Small intestine (tissue), 16 donors: ENCODE measurements around the gene RAD51C. TPM values are rescaled to one million over a fixed set of nuclear protein-coding genes. Genes with fewer than 3 reads are reported as not detected.
A peak's percentile ranks its signal among the peaks of the same experiment; 100 is the strongest.
"Not testable (repeated sequence)": the region's sequence is repeated elsewhere in the genome, so short reads cannot be mapped to it uniquely, and the experiment has no call there.

Experiments
- DNase-seq, 2 donors: peaks; one replicate each; pipeline versions ENCODE4 v3.0.0 to v3.0.0-alpha.2; 2013
- FAIRE-seq: peaks from 2 replicates; lab custom pipeline; 2012; peaks lifted over from hg19 to GRCh38; lab: Jason Lieb, UNC
- H3K27ac ChIP-seq, 3 donors: one replicate each; pipeline ENCODE4 v1.5.1; 2013; ENCODE audit warnings: low read length in 2 of 3, mild to moderate bottlenecking in 2 of 3, control low read depth in 1 of 3, inconsistent platforms in 1 of 3, low read depth in 1 of 3, moderate library complexity in 1 of 3
- H3K27me3 ChIP-seq, 3 donors: one replicate each; pipeline ENCODE4 v1.6.1; 2013; ENCODE audit warnings: low read length in 3 of 3, inconsistent platforms in 1 of 3; ENCODE audit not compliant: control insufficient read depth in 3 of 3, insufficient read depth in 3 of 3
- H3K36me3 ChIP-seq, 3 donors: one replicate each; pipeline ENCODE4 v1.6.1; 2013; ENCODE audit warnings: low read length in 3 of 3, inconsistent platforms in 1 of 3, low read depth in 1 of 3, mild to moderate bottlenecking in 1 of 3, moderate library complexity in 1 of 3; ENCODE audit not compliant: control insufficient read depth in 3 of 3, insufficient read depth in 2 of 3
- H3K4me1 ChIP-seq, 3 donors: one replicate each; pipeline ENCODE4 v1.6.1; 2013; ENCODE audit warnings: low read length in 2 of 3, inconsistent platforms in 1 of 3, low read depth in 1 of 3, mild to moderate bottlenecking in 1 of 3, moderate library complexity in 1 of 3; ENCODE audit not compliant: control insufficient read depth in 3 of 3, insufficient read depth in 2 of 3
- H3K4me3 ChIP-seq, 3 donors: one replicate each; pipeline ENCODE4 v1.5.1; 2013; ENCODE audit warnings: low read length in 3 of 3, control low read depth in 1 of 3, inconsistent platforms in 1 of 3, low read depth in 1 of 3, mild to moderate bottlenecking in 1 of 3, moderate library complexity in 1 of 3
- H3K9me3 ChIP-seq, 2 donors: one replicate each; pipeline ENCODE4 v1.6.1; 2013; ENCODE audit warnings: low read depth in 1 of 2, low read length in 1 of 2; ENCODE audit not compliant: control insufficient read depth in 2 of 2, insufficient read depth in 1 of 2
- WGBS, 3 donors: extraction: QIAGEN DNeasy Blood & Tissue Kit; methylation state at CpG; one replicate each; pipeline ENCODE4 v1.1.7; 2013; 5-methylcytosine and 5-hydroxymethylcytosine counted together
- long read RNA-seq, 10 donors: transcript quantifications; one replicate each; lab custom pipeline, GENCODE V29; 2026
- polyA plus RNA-seq, 4 donors: library from polyadenylated mRNA; stranded (reverse) in 3 of 4; unstranded in 1 of 4; fragments of 200-250 nt in 3 of 4; fragments of 120-200 nt in 1 of 4; gene quantifications; one replicate each; pipeline versions ENCODE4 v1.2.1 to v1.2.3, GENCODE V29; 2013
- donor health status: healthy with polysubstance abuse.
- donor health status: control.
- donor health status: control.
- donor health status: Bipolar disorder and iron deficiency.
- donor health status: healthy.

The RAD51C gene
- polyA plus RNA-seq = 10 to 100 TPM in 2 of 4 donors, 1 to 10 TPM in 2; 6.9 to 19.1 (median 13.5) TPM
- long read RNA-seq, donor 1 = 0 reads
- long read RNA-seq, donor 2, partial matches to known transcripts = 5 of 7 reads
- long read RNA-seq, donor 2, other reads (novel, unspliced or antisense) = 0 of 7 reads
- long read RNA-seq, donor 3, partial matches to known transcripts = 0 of 4 reads
- long read RNA-seq, donor 3, other reads (novel, unspliced or antisense) = 0 of 4 reads
- long read RNA-seq, donor 4 = 0 reads
- long read RNA-seq, donor 5, partial matches to known transcripts = 0 of 1 reads
- long read RNA-seq, donor 5, other reads (novel, unspliced or antisense) = 0 of 1 reads
- long read RNA-seq, donor 6, partial matches to known transcripts = 0 of 6 reads
- long read RNA-seq, donor 6, other reads (novel, unspliced or antisense) = 0 of 6 reads
- long read RNA-seq, donor 7, transcript RAD51C-203 (2 exons, 567 nt) = major isoform, 11 of 29 reads
- long read RNA-seq, donor 7, transcript RAD51C-201 (9 exons, 2,591 nt) = minor isoform, 7 of 29 reads
- long read RNA-seq, donor 7, partial matches to known transcripts = 6 of 29 reads
- long read RNA-seq, donor 7, other reads (novel, unspliced or antisense) = 0 of 29 reads
- long read RNA-seq, donor 8, partial matches to known transcripts = 0 of 1 reads
- long read RNA-seq, donor 8, other reads (novel, unspliced or antisense) = 0 of 1 reads
- long read RNA-seq, donor 9, partial matches to known transcripts = 0 of 1 reads
- long read RNA-seq, donor 9, other reads (novel, unspliced or antisense) = 0 of 1 reads
- long read RNA-seq, donor 10, partial matches to known transcripts = 0 of 9 reads
- long read RNA-seq, donor 10, other reads (novel, unspliced or antisense) = 0 of 9 reads

GRCh38 chr17:58692239-58693055 lies at the start of gene RAD51C:
Gene RAD51C (plus strand): TSS chr17:58692602. CDS start chr17:58692644, 42 bp downstream.
- peak within 1 kb of the TSS in 2 of 3 donors; percentile 87 to 88 for H3K27ac ChIP-seq
- H3K4me1 ChIP-seq = peaks cover 0 to 7% (median 3%) of the 10 kb centered on the region in 3 donors
- peaks cover 0 to 2% (median 0%) of the 10 kb centered on the region in 3 donors for H3K27me3 ChIP-seq
- peaks cover 0 to 3% (median 0%) of the 10 kb centered on the region in 3 donors for H3K36me3 ChIP-seq
- peak; percentile 88 to 93 for DNase-seq
- H3K4me3 ChIP-seq = peak within 1 kb of the TSS; percentile 65 to 81 (median 81)
- FAIRE-seq = no peak
- H3K9me3 ChIP-seq = peaks cover 0 to 6% of the 10 kb centered on the region in 2 donors
- WGBS, 3 donors = 12 to 15% (median 14%) methylated on average over 49 to 50 of the region's 50 CpGs

- Histone ChIP-seq H3K4me3 (no peak overlapping the region), H3K27me3 (no peaks in the 10 kb centered on the region), H3K9me3 (no peaks in the 10 kb centered on the region), H3K27ac (no peak overlapping the region), H3K4me1 (no peaks in the 10 kb centered on the region), H3K36me3 (no peaks in the 10 kb centered on the region)
- 56 to 63% (median 62%) methylated on average over 2 of the region's 2 CpGs for WGBS, 3 donors
- no peak for DNase-seq
- FAIRE-seq = no peak
Observed at GRCh38 chr17:58643147-58643546, 49.3 kb upstream of the RAD51C start.

GRCh38 chr17:58648236-58648635 lies 44.2 kb upstream of the RAD51C start:
- Histone ChIP-seq H3K4me3 (no peak overlapping the region), H3K27me3 (no peaks in the 10 kb centered on the region), H3K9me3 (no peaks in the 10 kb centered on the region), H3K36me3 (no peaks in the 10 kb centered on the region), H3K27ac (no peak overlapping the region), H3K4me1 (no peaks in the 10 kb centered on the region)
- DNase-seq (no peak), FAIRE-seq (no peak)

GRCh38 chr17:58657962-58658803 lies 34.2 kb upstream of the RAD51C start:
- H3K9me3 ChIP-seq = peaks cover 0 to 10% of the 10 kb centered on the region in 2 donors
- peak in 1 of 2 donors; percentile 39 for DNase-seq
- not testable (repeated sequence) for H3K36me3 ChIP-seq, FAIRE-seq, H3K4me3 ChIP-seq, H3K4me1 ChIP-seq, H3K27me3 ChIP-seq
- 62 to 69% (median 65%) methylated on average over 10 of the region's 10 CpGs for WGBS, 3 donors
- peak overlapping the region; percentile 52 to 87 (median 79) for H3K27ac ChIP-seq

- H3K27me3 ChIP-seq = no peaks in the 10 kb centered on the region
- peak overlapping the region; percentile 52 to 87 (median 79) for H3K27ac ChIP-seq
- no peaks in the 10 kb centered on the region for H3K36me3 ChIP-seq
- H3K4me1 ChIP-seq = peaks cover 0 to 4% (median 0%) of the 10 kb centered on the region in 3 donors
- DNase-seq (peak; percentile 83 to 93), FAIRE-seq (no peak)
- WGBS, 3 donors = 1% methylated on average over 38 of the region's 38 CpGs
- peak overlapping the region in 1 of 3 donors; percentile 46 for H3K4me3 ChIP-seq
- H3K9me3 ChIP-seq = peaks cover 0 to 10% of the 10 kb centered on the region in 2 donors
Observed at GRCh38 chr17:58658804-58659713, 33.3 kb upstream of the RAD51C start.

GRCh38 chr17:58659714-58660084 lies 32.7 kb upstream of the RAD51C start:
- DNase-seq, FAIRE-seq: not testable (repeated sequence)

GRCh38 chr17:58660621-58661020 lies 31.8 kb upstream of the RAD51C start:
- DNase-seq = no peak
- Histone ChIP-seq H3K4me1 (peaks cover 0 to 6% (median 0%) of the 10 kb centered on the region in 3 donors), H3K27ac (no peak overlapping the region), H3K4me3 (no peak overlapping the region), H3K27me3 (no peaks in the 10 kb centered on the region), H3K36me3 (no peaks in the 10 kb centered on the region), H3K9me3 (peaks cover 0 to 10% of the 10 kb centered on the region in 2 donors)
- WGBS, 3 donors = 89 to 91% (median 91%) methylated on average over 4 of the region's 4 CpGs
- FAIRE-seq = no peak

More at GRCh38 chr17:58659714-58660084, 32.7 kb upstream of the RAD51C start:
- 19 to 28% (median 20%) methylated on average over 9 of the region's 9 CpGs for WGBS, 3 donors
- not testable (repeated sequence) for H3K36me3 ChIP-seq, H3K27me3 ChIP-seq, H3K4me1 ChIP-seq
- peak overlapping the region in 1 of 3 donors; percentile 79 for H3K27ac ChIP-seq
- H3K9me3 ChIP-seq = peaks cover 0 to 10% of the 10 kb centered on the region in 2 donors
- peak overlapping the region in 1 of 3 donors; percentile 46 for H3K4me3 ChIP-seq
